OCI-LY7 (cell line): Measurements from ENCODE around the gene GLRA2. TPM values are rescaled to one million over a fixed set of nuclear protein-coding genes. Genes with fewer than 3 reads are reported as not detected.

Experiments used
- BruUV-seq: library from RNA; stranded (reverse); fragments of 400-500 nt; replicated peaks from 2 replicates; lab custom pipeline; 2021; lab: Mats Ljungman, UMichigan
- CTCF ChIA-PET: fragments of 300-600 bp; sonication (Branson Sonifier 250); formaldehyde crosslinking; loops from one replicate; lab custom pipeline; 2022; ENCODE audit warnings: antibody characterized with exemption; ENCODE audit not compliant: unreplicated experiment; lab: Charles Lee
- POLR2A ChIA-PET: fragments of 300-600 bp; sonication (Branson Sonifier 250); formaldehyde crosslinking; loops from one replicate; lab custom pipeline; 2022; ENCODE audit warnings: antibody characterized with exemption; lab: Charles Lee
- DNase-seq: peaks from one replicate; pipeline ENCODE4 v3.0.0-alpha.2; 2015; ENCODE audit warnings: low spot score
- H2AFZ ChIP-seq: fragments of 200-600 bp; sonication (generic), shearing (Covaris generic); 2 replicates; pipeline ENCODE4 v1.6.1; 2014; ENCODE audit warnings: mild to moderate bottlenecking, antibody characterized with exemption, low read length, moderate library complexity
- H3K27ac ChIP-seq: fragments of 200-600 bp; sonication (generic); 2 replicates; pipeline ENCODE4 v1.5.1; 2014; ENCODE audit warnings: mixed run types, low read depth, mild to moderate bottlenecking, moderate library complexity, low read length, inconsistent platforms; ENCODE audit not compliant: poor library complexity, severe bottlenecking
- H3K36me3 ChIP-seq: fragments of 200-600 bp; sonication (generic); 2 replicates; pipeline ENCODE4 v1.6.1; 2014; ENCODE audit warnings: mild to moderate bottlenecking, antibody characterized with exemption, low read length, moderate library complexity, mixed read lengths; ENCODE audit not compliant: insufficient read depth
- H3K4me1 ChIP-seq: fragments of 200-600 bp; sonication (generic); 2 replicates; pipeline ENCODE4 v1.5.1; 2014; ENCODE audit warnings: mild to moderate bottlenecking, low read length; ENCODE audit not compliant: insufficient read depth, poor library complexity, severe bottlenecking
- H3K4me2 ChIP-seq: fragments of 200-600 bp; sonication (generic); 2 replicates; pipeline ENCODE4 v1.6.1; 2014; ENCODE audit warnings: mild to moderate bottlenecking, low read length
- H3K4me3 ChIP-seq: fragments of 200-600 bp; sonication (generic); 2 replicates; pipeline ENCODE4 v1.5.1; 2014; ENCODE audit warnings: mild to moderate bottlenecking, low read depth, low read length; ENCODE audit not compliant: poor library complexity, severe bottlenecking
- H3K79me2 ChIP-seq: fragments of 200-600 bp; sonication (generic); 2 replicates; pipeline ENCODE4 v1.6.1; 2016; ENCODE audit warnings: low read depth, mild to moderate bottlenecking, low read length, moderate library complexity, mixed read lengths; ENCODE audit not compliant: insufficient read depth
- H3K9me2 ChIP-seq: fragments of 200-600 bp; sonication (generic); 2 replicates; pipeline ENCODE4 v1.6.1; 2016; ENCODE audit warnings: mild to moderate bottlenecking, low read length, mixed read lengths; ENCODE audit not compliant: insufficient read depth
- H3K9me3 ChIP-seq: fragments of 200-600 bp; sonication (generic); 2 replicates; pipeline ENCODE4 v1.6.1; 2014; ENCODE audit warnings: mild to moderate bottlenecking, mixed run types, low read length, mixed read lengths
- H4K20me1 ChIP-seq: fragments of 200-600 bp; sonication (generic); 2 replicates; pipeline ENCODE4 v1.6.1; 2014; ENCODE audit warnings: mild to moderate bottlenecking, antibody characterized with exemption, low read length, moderate library complexity, mixed read lengths; ENCODE audit not compliant: insufficient read depth
- CTCF ChIP-seq: fragments of 200-600 bp; sonication (generic); conservative IDR thresholded peaks from 2 replicates; pipeline ENCODE4 v1.5.1; 2014; ENCODE audit warnings: mild to moderate bottlenecking, antibody characterized with exemption, low read length, moderate library complexity, mixed read lengths
- EZH2phosphoT487 ChIP-seq: fragments of 200-600 bp; sonication (generic); IDR thresholded peaks from 2 replicates; pipeline ENCODE4 v1.6.1; 2018; ENCODE audit warnings: low read depth, borderline replicate concordance, mild to moderate bottlenecking, mixed run types, antibody characterized with exemption, low read length, moderate library complexity, mixed read lengths
- intact Hi-C: fragments of 100-400 bp; cut with micrococcal nuclease; formaldehyde crosslinking; loops from one replicate; pipeline ENCODE4 v1.10.0; 2022; ENCODE audit not compliant: unreplicated experiment
- total RNA-seq, 2 experiments: library from RNA; depleted of rRNA in 1 of 2; stranded (reverse); fragments of >200 nt in 1 of 2; shearing (Covaris generic) in 1 of 2; gene quantifications; 2 replicates each; pipeline ENCODE4 v1.2.3, GENCODE V29; 2014 to 2022

Gene GLRA2
- total RNA-seq, 2 experiments from 2014 or later = not detected

- Histone ChIP-seq H3K9me3 (no peaks in the 10 kb centered on the region), H3K36me3 (no peaks in the 10 kb centered on the region), H3K4me3 (no peak overlapping the region), H4K20me1 (no peaks in the 10 kb centered on the region), H3K27ac (no peak overlapping the region), H3K4me2 (no peak overlapping the region), H3K9me2 (no peaks in the 10 kb centered on the region), H2AFZ (no peak overlapping the region), H3K4me1 (no peaks in the 10 kb centered on the region), H3K79me2 (no peaks in the 10 kb centered on the region)
- intact Hi-C loops = no loop called here
- BruUV-seq = no TSS peak
- TF ChIP-seq CTCF (no peak), EZH2phosphoT487 (no peak)
- CTCF ChIA-PET = no interaction called here
- no peak for DNase-seq
- POLR2A ChIA-PET = no interaction called here
These were observed 199.7 kb downstream of the GLRA2 start for GRCh38 chrX:14729058-14729457.

GRCh38 chrX:14738643-14739042 is 209.3 kb downstream of the GLRA2 start:
- DNase-seq = no peak
- POLR2A ChIA-PET = no interaction called here
- Histone ChIP-seq H4K20me1 (no peaks in the 10 kb centered on the region), H3K4me3 (no peak overlapping the region), H3K4me2 (no peak overlapping the region), H3K9me3 (no peaks in the 10 kb centered on the region), H3K4me1 (no peaks in the 10 kb centered on the region), H3K27ac (no peak overlapping the region), H2AFZ (no peak overlapping the region), H3K36me3 (no peaks in the 10 kb centered on the region), H3K79me2 (no peaks in the 10 kb centered on the region), H3K9me2 (no peaks in the 10 kb centered on the region)
- BruUV-seq = no TSS peak
- intact Hi-C loops = no loop called here
- CTCF ChIA-PET = no interaction called here
- no peak for TF ChIP-seq EZH2phosphoT487
- TF ChIP-seq CTCF = no peak

GRCh38 chrX:14753441-14753840 is 224.1 kb downstream of the GLRA2 start:
- no peaks in the 10 kb centered on the region for H3K4me1 ChIP-seq
- ChIA-PET CTCF (no interaction called here), POLR2A (interaction anchor here (0.5 kb wide), 1 partner anchor 470 kb away, joined by 3 read pairs; no protein-coding TSS in a partner anchor)
- H3K4me2 ChIP-seq = no peak overlapping the region
- no peak overlapping the region for H2AFZ ChIP-seq
- no peak overlapping the region for H3K4me3 ChIP-seq
- no peak overlapping the region for H3K27ac ChIP-seq
- DNase-seq = no peak
- TF ChIP-seq CTCF (no peak), EZH2phosphoT487 (no peak)
- intact Hi-C loops = no loop called here
- BruUV-seq = no TSS peak
- H4K20me1 ChIP-seq = no peaks in the 10 kb centered on the region
- no peaks in the 10 kb centered on the region for H3K9me2 ChIP-seq
- H3K36me3 ChIP-seq = no peaks in the 10 kb centered on the region
- H3K9me3 ChIP-seq = no peaks in the 10 kb centered on the region
- H3K79me2 ChIP-seq = no peaks in the 10 kb centered on the region
